GM19099 (cell line): ENCODE measurements around the gene NHLRC3.

Experiments used
- POLR2A ChIP-seq: IDR thresholded peaks from 3 replicates; pipeline ENCODE4 v1.6.1; 2011; ENCODE audit warnings: low read depth; ENCODE audit not compliant: insufficient read length; ENCODE audit errors: extremely low read depth

The NHLRC3 gene

GRCh38 chr13:39036212-39036611, 2.0 kb upstream of the NHLRC3 start:
- TF ChIP-seq POLR2A: no peak

GRCh38 chr13:39037410-39037879, 811 bp upstream of the NHLRC3 start:
- TF ChIP-seq POLR2A: no peak

- TF ChIP-seq POLR2A: peak; percentile 52
Observed at GRCh38 chr13:39038569-39039030, 344 bp downstream of the NHLRC3 start.

- TF ChIP-seq POLR2A: no peak
Observed at GRCh38 chr13:39039041-39039440, 785 bp downstream of the NHLRC3 start.

GRCh38 chr13:39040206-39040605, 1.9 kb downstream of the NHLRC3 start:
- TF ChIP-seq POLR2A: no peak

GRCh38 chr13:39044536-39044935, 6.3 kb downstream of the NHLRC3 start:
- no peak for TF ChIP-seq POLR2A

GRCh38 chr13:39047560-39047959, 9.3 kb downstream of the NHLRC3 start:
- no peak for TF ChIP-seq POLR2A

- TF ChIP-seq POLR2A: no peak
Observed at GRCh38 chr13:39048806-39049205, 10.6 kb downstream of the NHLRC3 start.

GRCh38 chr13:39049274-39049673, 11.0 kb downstream of the NHLRC3 start:
- no peak for TF ChIP-seq POLR2A

- TF ChIP-seq POLR2A: no peak
Observed at GRCh38 chr13:39051157-39051556, 12.9 kb downstream of the NHLRC3 start.

GRCh38 chr13:39052944-39053343, 14.7 kb downstream of the NHLRC3 start:
- no peak for TF ChIP-seq POLR2A

GRCh38 chr13:39054112-39054511, 15.9 kb downstream of the NHLRC3 start:
- no peak for TF ChIP-seq POLR2A

GRCh38 chr13:39056018-39056417, 17.8 kb downstream of the NHLRC3 start:
- TF ChIP-seq POLR2A: no peak

- no peak for TF ChIP-seq POLR2A
Observed at GRCh38 chr13:39058040-39058439, 19.8 kb downstream of the NHLRC3 start.

GRCh38 chr13:39062004-39062403, 23.7 kb downstream of the NHLRC3 start:
- TF ChIP-seq POLR2A: no peak

GRCh38 chr13:39072842-39073241, 34.6 kb downstream of the NHLRC3 start:
- TF ChIP-seq POLR2A: no peak

- TF ChIP-seq POLR2A: no peak
Observed at GRCh38 chr13:39073983-39074382, 35.7 kb downstream of the NHLRC3 start.

- no peak for TF ChIP-seq POLR2A
Observed at GRCh38 chr13:39091586-39091985, 53.3 kb downstream of the NHLRC3 start.

GRCh38 chr13:39095500-39095899, 57.2 kb downstream of the NHLRC3 start:
- TF ChIP-seq POLR2A: no peak
